GM18951 (cell line): ENCODE measurements around the gene KASH5.

ENCODE experiments used
- POLR2A ChIP-seq: IDR thresholded peaks from 4 replicates; pipeline ENCODE4 v1.6.1; 2011; ENCODE audit warnings: mild to moderate bottlenecking; ENCODE audit not compliant: insufficient read length, insufficient read depth; ENCODE audit errors: extremely low read depth
- in situ Hi-C: fragments of 300-500 bp; cut with MboI; formaldehyde crosslinking; loops from one replicate; pipeline ENCODE4 v1.12.0; 2022; ENCODE audit warnings: low sequenced_read_pairs, mixed read lengths, inconsistent platforms; ENCODE audit not compliant: unreplicated experiment

The KASH5 gene

DNA sequence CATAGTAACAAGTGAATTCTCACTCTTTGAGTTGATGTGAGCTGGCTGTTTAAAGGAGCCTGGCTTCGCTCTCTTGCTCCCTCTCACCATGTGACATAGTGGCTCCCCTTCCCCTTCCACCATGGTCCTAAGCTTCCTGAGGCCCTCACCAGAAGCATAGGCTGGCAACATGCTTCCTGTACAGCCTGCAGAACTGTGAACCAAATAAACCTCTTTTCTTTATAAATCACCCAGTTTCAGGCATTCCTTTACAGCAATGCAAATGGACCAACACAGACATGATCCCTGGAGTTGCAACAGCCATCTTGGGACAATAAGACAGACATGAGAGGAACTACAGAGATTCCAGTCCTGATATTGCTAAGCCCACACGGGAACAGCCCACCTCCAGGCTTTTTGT is 38.5 kb upstream of the KASH5 start:
- no peak for TF ChIP-seq POLR2A
- in situ Hi-C loops = no loop called here

DNA sequence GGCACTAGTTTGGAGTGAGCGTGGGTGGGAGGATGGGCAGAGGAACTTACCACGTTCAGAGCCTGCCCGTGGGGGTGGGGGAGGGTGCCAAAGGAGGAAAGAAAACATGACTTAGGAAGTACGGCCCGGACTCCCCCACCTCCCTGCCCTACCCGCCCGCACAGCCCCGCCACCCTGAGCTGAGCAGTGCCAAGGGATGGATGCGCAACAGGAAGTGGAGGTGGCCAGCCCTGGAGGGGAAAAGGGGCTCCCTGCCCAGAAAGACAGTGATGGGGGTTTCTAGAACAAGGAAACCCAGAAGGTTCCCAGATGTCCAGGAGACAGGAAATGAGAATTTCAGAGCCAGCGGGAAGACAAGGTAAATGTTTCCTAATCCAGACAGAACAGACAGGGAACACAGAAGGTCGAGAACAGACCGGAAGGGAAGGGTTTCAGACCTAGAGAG is 32.1 kb upstream of the KASH5 start:
- no peak for TF ChIP-seq POLR2A
- in situ Hi-C loops = no loop called here

DNA sequence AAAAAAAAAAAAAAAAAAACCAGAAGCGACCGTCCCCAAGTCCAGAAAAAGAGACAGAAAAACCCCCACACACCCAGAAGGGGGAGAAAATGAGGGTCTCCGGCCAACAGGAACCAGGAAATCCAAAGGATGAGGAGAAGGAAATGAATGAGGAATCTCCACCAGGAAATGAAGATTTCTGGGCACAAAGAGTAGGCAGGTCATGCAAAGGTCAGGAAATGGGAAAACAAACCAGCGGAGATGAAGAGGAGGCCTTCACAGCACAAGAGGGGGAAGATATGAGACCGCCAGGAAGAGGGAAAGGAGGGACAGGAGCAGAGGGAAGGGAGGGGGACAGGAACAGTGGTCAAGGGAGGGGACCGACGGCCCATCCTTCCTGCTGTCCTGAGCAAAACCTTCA is 31.7 kb upstream of the KASH5 start:
- in situ Hi-C loops = no loop called here
- no peak for TF ChIP-seq POLR2A

DNA sequence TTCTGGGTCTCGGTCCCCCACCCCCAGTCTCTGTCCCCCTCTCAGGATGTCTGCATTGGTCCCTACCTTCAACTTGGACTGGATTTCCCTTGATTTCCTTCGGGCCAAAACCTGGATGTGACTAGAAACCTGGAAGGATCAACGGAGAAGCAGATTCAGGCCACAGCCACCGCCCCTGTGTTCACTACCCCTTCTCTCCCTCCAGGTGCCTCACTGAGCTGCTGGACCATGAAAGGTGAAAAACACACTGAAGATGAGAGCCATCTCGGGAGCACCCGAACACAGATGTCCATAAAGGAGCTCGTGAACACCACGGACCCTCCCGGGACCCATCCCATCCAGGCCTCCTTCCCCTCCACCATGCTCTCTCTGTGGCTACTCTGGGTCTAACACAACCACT is 30.9 kb upstream of the KASH5 start:
- TF ChIP-seq POLR2A = no peak
- in situ Hi-C loops = no loop called here

GRCh38 chr19:49359851-49360820 is 27.9 kb upstream of the KASH5 start:
- in situ Hi-C loops = no loop called here
- TF ChIP-seq POLR2A = no peak

- TF ChIP-seq POLR2A = no peak
- in situ Hi-C loops = no loop called here
Measured at GRCh38 chr19:49361438-49362047, 26.5 kb upstream of the KASH5 start.

GRCh38 chr19:49362048-49362928 is 25.8 kb upstream of the KASH5 start, which contains the start of gene TEAD2:
TEAD2 (minus strand) TSS chr19:49362416; CDS start chr19:49360075, 2,341 bp downstream.
- in situ Hi-C loops = no loop called here

GRCh38 chr19:49362929-49363267 is 25.2 kb upstream of the KASH5 start:
- no peak for TF ChIP-seq POLR2A

More at GRCh38 chr19:49362048-49362928, 25.8 kb upstream of the KASH5 start, which contains the start of gene TEAD2:
- TF ChIP-seq POLR2A = no peak

DNA sequence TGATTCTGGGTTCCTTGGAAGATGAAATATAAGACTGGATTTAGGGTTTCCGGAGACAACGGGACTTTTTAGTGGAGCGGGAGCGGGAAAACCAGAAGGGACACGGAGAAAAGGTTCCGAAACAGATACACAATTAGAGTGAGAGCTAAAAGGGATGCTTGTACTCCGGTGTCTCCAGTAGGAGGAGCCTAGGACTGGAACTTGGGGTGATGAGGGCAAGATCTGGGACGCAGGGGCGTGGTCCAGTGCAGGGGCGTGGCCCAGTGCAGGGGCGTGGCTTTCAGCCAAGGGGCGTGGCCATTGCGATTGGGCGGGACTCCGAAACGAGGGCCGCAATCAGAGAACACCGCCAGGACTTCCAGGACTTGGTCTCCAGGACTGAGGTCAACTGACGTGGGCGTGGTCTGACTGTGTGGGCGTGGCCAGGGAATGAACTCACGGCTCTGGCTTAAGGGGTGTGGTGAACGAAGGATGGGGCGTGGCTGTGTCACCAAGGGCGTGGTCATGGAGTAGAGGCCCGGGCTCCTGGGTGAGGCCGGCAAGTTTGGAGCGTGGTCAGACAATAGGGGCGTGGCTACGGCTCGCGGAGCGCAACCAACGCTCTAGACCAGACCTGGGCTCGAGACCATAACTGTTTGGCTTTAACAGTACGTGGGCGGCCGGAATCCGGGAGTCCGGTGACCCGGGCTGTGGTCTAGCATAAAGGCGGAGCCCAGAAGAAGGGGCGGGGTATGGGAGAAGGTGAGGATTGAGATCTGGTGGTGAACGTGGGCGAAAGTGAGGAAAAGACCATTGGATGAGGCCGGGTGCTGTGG is 24.6 kb upstream of the KASH5 start, which contains the start of gene DKKL1:
DKKL1 (plus strand) TSS at position 610 of the 815 bp plus-strand sequence; CDS start at position 732, 122 bp downstream.
- in situ Hi-C loops = no loop called here
- no peak for TF ChIP-seq POLR2A

More at GRCh38 chr19:49362929-49363267, 25.2 kb upstream of the KASH5 start:
- in situ Hi-C loops = no loop called here

DNA sequence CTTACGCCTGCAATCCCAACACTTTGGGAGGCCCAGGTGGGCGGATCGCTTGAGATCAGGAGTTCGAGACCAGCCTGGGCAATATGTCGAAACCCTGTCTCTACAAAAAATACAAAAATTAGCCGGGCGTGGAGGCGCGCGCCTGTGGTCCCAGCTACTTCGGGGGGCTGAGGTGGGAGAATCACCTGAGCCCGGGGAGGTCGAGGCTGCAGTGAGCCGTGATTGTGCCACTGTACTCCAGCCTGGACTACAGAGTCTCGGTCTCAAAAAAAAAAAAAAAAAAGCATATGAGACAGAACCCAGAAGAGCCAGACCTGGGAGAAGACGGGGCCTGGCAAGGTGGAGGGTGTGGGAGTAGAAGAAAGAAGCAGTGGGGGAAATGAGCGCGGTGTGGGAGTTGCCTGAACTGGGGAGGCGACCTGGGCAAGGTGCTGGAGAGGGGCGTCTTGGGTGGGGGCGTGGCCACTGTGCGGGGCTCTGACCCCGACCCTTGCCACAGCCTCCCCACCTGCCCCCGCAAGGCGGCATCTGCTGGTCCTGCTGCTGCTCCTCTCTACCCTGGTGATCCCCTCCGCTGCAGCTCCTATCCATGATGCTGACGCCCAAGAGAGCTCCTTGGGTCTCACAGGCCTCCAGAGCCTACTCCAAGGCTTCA is 23.8 kb upstream of the KASH5 start:
- in situ Hi-C loops = no loop called here
- TF ChIP-seq POLR2A = no peak

- in situ Hi-C loops = no loop called here
- no peak for TF ChIP-seq POLR2A
Measured at GRCh38 chr19:49366110-49366509, 21.9 kb upstream of the KASH5 start.
